ENCODE results near the gene BRF1.

The BRF1 gene

GRCh38 chr14:105315941-105316576 lies 15.3 kb upstream of the BRF1 start:
- Histone ChIP-seq H3K27me3 (ENCODE audit: control insufficient read depth in 1 of 2, insufficient read depth in 2 of 2, low read length in 2 of 2) (no peaks in the 10 kb centered on the region), H3K36me3 (ENCODE audit: control insufficient read depth in 1 of 2, insufficient read depth in 2 of 2, low read length in 2 of 2) (no peaks in the 10 kb centered on the region), H3K4me1 (ENCODE audit: control insufficient read depth in 1 of 2, insufficient read depth in 2 of 2, low read length in 2 of 2) (peaks cover 30 to 31% of the 10 kb centered on the region in 2 donors), H3K9ac (ENCODE audit: low read depth in 1 of 2, low read length in 2 of 2) (peak overlapping the region; percentile 45 to 66), H3K4me3 (ENCODE audit: low read depth in 1 of 2, low read length in 2 of 2) (peak overlapping the region; percentile 77 to 79), H3K27ac (ENCODE audit: low read depth, low read length) (no peak overlapping the region), H3K9me3 (ENCODE audit: control insufficient read depth in 1 of 2, low read length in 2 of 2) (no peaks in the 10 kb centered on the region)

DNA sequence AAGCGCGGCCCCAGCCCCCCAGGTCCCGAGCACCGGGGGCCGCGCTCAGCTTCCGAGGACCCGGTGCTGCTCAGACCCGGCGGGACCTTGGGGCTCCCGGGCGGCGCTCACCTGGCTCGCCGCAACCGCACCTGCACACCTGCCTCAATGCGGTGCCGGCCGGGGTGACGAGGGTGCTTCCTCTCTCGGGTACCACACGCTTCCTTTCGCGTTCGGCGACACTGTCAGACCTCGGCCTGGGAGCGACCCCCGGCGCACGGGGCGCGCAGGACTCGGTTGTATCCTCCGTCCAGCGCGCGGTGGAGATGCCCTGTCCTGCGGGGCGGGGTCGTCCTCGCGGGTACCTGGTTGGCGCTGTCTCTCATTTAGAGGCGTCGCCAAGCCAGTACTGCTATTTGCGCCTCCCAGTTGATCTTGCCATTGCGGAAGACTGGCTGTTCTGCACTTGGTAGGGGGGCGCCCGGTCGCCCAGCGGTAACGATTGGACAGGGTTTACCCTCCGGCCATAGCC lies 14.5 kb upstream of the BRF1 start:
- no peaks in the 10 kb centered on the region for H3K27me3 ChIP-seq (ENCODE audit: control insufficient read depth in 1 of 2, insufficient read depth in 2 of 2, low read length in 2 of 2)
- H3K4me1 ChIP-seq (ENCODE audit: control insufficient read depth in 1 of 2, insufficient read depth in 2 of 2, low read length in 2 of 2) = peaks cover 30 to 31% of the 10 kb centered on the region in 2 donors
- no peaks in the 10 kb centered on the region for H3K36me3 ChIP-seq (ENCODE audit: control insufficient read depth in 1 of 2, insufficient read depth in 2 of 2, low read length in 2 of 2)
- no peaks in the 10 kb centered on the region for H3K9me3 ChIP-seq (ENCODE audit: control insufficient read depth in 1 of 2, low read length in 2 of 2)
- H3K4me3 ChIP-seq (ENCODE audit: low read depth in 1 of 2, low read length in 2 of 2) = peak overlapping the region; percentile 77 to 79
- no peak overlapping the region for H3K27ac ChIP-seq (ENCODE audit: low read depth, low read length)
- H3K9ac ChIP-seq (ENCODE audit: low read depth in 1 of 2, low read length in 2 of 2) = peak overlapping the region; percentile 45 to 66

DNA sequence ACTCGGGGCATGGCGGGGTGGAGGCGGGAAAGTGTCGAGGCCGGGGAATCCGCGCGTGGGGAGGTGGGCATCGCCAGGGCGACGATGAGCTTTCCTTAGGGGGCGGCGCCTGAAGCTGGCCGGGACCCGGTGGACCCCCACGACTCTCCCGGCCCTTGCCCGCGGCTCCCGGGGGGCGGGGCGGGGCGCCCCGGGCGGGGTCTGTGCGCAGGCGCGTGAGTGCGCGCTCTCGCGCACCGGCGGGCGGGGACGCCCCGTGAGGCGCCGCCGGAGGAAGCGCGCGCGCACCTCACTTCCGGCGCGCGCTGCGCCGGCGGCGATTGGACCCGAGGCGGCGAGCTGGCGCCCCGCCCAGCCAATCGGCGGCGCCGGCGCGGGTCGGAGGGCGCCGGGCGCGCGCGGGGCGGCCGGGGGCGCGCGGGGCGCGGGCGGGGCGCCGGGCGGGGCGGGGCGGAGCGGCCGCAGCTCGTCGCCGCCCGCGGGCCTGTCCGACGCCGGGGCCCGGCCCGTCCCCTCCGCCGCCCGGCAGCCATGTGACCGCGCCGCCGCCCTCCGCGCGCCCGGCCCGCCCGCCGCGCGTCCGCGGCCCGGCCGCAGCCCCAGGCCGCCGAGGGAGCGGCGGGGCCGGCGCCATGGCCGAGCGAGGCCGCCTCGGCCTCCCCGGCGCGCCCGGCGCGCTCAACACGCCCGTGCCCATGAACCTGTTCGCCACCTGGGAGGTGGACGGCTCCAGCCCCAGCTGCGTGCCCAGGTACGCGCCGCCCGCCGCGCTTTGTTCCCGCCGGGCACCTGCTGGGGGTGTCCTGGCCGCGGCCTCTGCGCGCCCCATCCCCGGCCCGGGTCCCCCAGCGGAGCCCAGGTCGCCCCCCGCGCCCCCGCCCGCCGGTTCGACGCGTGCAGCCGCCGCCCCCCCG lies 13.7 kb upstream of the BRF1 start, which contains the start of gene PACS2:
TSS of gene PACS2 (plus strand) at position 462 of the 914 bp plus-strand sequence. CDS start at position 633, 171 bp downstream.
- H3K27me3 ChIP-seq (ENCODE audit: control insufficient read depth in 1 of 2, insufficient read depth in 2 of 2, low read length in 2 of 2) = no peaks in the 10 kb centered on the region
- H3K9me3 ChIP-seq (ENCODE audit: control insufficient read depth in 1 of 2, low read length in 2 of 2) = no peaks in the 10 kb centered on the region
- peak within 1 kb of the TSS; percentile 77 to 79 for H3K4me3 ChIP-seq (ENCODE audit: low read depth in 1 of 2, low read length in 2 of 2)
- no peaks in the 10 kb centered on the region for H3K36me3 ChIP-seq (ENCODE audit: control insufficient read depth in 1 of 2, insufficient read depth in 2 of 2, low read length in 2 of 2)
- peaks cover 30 to 31% of the 10 kb centered on the region in 2 donors for H3K4me1 ChIP-seq (ENCODE audit: control insufficient read depth in 1 of 2, insufficient read depth in 2 of 2, low read length in 2 of 2)
- H3K9ac ChIP-seq (ENCODE audit: low read depth in 1 of 2, low read length in 2 of 2) = peak within 1 kb of the TSS; percentile 70 to 76
- peak within 1 kb of the TSS; percentile 70 for H3K27ac ChIP-seq (ENCODE audit: low read depth, low read length)

DNA sequence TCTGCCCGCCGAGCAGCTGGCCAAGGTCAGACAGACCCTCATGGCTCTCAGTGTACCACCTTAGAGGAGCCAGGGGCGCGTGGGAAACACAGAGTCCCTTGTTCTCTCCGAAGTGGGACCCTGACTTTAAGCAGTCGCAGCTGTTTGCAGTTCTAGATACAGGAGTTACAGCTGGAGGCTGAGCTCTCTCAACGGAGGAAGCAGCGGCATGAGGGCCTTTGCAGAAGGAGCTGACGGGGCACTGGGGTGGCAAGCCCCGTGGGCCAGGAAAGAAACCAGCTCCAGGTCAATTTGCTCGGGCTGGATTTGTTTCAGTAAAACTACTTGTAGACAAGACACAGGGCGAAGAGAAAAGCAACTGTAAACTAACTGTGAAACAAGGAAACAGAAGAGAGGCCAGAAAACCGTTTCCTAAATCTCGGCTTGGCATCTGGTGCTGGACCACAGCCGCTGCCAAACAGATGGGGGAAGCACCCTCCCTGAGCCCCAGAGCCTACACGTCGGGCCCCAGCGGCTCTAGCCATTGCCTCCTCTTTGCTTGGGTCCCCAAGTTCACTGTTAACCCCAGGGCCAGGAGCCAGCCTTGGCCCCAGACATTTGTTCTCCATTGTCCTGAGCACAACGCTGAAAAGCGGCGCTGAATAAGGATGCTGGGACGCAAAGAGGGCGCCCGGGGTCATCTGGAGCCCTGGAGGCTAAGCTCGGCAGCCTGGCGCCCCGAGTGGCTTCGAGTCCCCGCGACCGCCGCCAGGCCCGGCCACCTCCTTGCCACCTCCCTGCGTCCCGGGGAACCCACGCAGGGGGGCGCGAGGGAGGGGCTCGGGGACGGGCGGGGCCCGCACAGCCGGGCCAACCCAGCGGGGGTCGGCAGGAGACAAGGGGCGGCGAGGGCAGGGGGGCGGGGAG lies 12.8 kb upstream of the BRF1 start:
- peaks cover 30 to 31% of the 10 kb centered on the region in 2 donors for H3K4me1 ChIP-seq (ENCODE audit: control insufficient read depth in 1 of 2, insufficient read depth in 2 of 2, low read length in 2 of 2)
- no peaks in the 10 kb centered on the region for H3K9me3 ChIP-seq (ENCODE audit: control insufficient read depth in 1 of 2, low read length in 2 of 2)
- H3K36me3 ChIP-seq (ENCODE audit: control insufficient read depth in 1 of 2, insufficient read depth in 2 of 2, low read length in 2 of 2) = no peaks in the 10 kb centered on the region
- peak overlapping the region; percentile 38 to 63 for H3K4me3 ChIP-seq (ENCODE audit: low read depth in 1 of 2, low read length in 2 of 2)
- peak overlapping the region; percentile 70 to 76 for H3K9ac ChIP-seq (ENCODE audit: low read depth in 1 of 2, low read length in 2 of 2)
- H3K27me3 ChIP-seq (ENCODE audit: control insufficient read depth in 1 of 2, insufficient read depth in 2 of 2, low read length in 2 of 2) = no peaks in the 10 kb centered on the region
- peak overlapping the region; percentile 70 for H3K27ac ChIP-seq (ENCODE audit: low read depth, low read length)

DNA sequence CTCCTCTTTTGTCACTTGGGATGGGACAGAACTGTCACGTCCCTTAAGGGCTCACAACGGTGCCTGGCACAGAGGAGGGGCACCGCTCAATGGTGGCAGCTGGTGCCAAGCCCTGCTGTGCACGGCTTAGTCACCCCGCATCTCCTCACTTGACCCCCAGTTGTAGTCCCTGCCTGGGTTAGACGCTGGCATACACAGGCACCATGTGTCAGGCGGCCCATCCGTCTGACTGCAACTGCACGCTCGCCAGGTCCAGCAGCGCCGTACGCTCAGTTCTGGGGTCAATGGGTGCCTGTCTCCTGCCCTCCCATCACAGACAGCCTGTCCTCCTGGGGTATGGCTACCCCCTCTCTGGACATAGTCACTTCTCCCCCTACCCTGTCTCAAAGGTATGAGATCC lies 12.2 kb upstream of the BRF1 start:
- Histone ChIP-seq H3K27ac (ENCODE audit: low read depth, low read length) (no peak overlapping the region), H3K36me3 (ENCODE audit: control insufficient read depth in 1 of 2, insufficient read depth in 2 of 2, low read length in 2 of 2) (no peaks in the 10 kb centered on the region), H3K9ac (ENCODE audit: low read depth in 1 of 2, low read length in 2 of 2) (no peak overlapping the region), H3K27me3 (ENCODE audit: control insufficient read depth in 1 of 2, insufficient read depth in 2 of 2, low read length in 2 of 2) (no peaks in the 10 kb centered on the region), H3K9me3 (ENCODE audit: control insufficient read depth in 1 of 2, low read length in 2 of 2) (no peaks in the 10 kb centered on the region), H3K4me1 (ENCODE audit: control insufficient read depth in 1 of 2, insufficient read depth in 2 of 2, low read length in 2 of 2) (peaks cover 30 to 31% of the 10 kb centered on the region in 2 donors), H3K4me3 (ENCODE audit: low read depth in 1 of 2, low read length in 2 of 2) (no peak overlapping the region)

DNA sequence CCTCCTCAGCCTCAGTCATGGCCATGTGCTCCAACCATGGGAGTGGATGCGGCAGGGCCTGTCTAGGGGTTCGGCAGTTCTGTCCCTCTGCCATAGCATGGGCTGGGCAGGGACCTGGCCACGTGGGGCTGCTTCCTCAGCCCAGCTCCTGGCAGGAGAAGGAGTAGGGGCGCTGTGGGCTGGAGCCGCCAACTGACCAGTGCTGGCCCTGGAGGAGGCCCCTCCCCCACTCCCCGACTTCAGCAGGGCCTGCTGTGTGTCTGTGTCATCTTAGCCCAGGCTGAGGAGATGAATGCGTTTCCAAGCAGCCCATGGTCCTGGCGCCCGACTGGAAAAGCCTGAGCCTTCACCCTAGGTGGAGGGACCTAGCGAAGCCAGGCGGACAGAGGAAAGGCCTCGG lies 11.0 kb upstream of the BRF1 start:
- H3K27me3 ChIP-seq (ENCODE audit: control insufficient read depth in 1 of 2, insufficient read depth in 2 of 2, low read length in 2 of 2) = no peaks in the 10 kb centered on the region
- no peak overlapping the region for H3K4me3 ChIP-seq (ENCODE audit: low read depth in 1 of 2, low read length in 2 of 2)
- H3K4me1 ChIP-seq (ENCODE audit: control insufficient read depth in 1 of 2, insufficient read depth in 2 of 2, low read length in 2 of 2) = peaks cover 20 to 21% of the 10 kb centered on the region in 2 donors
- H3K9me3 ChIP-seq (ENCODE audit: control insufficient read depth in 1 of 2, low read length in 2 of 2) = no peaks in the 10 kb centered on the region
- no peak overlapping the region for H3K27ac ChIP-seq (ENCODE audit: low read depth, low read length)
- H3K36me3 ChIP-seq (ENCODE audit: control insufficient read depth in 1 of 2, insufficient read depth in 2 of 2, low read length in 2 of 2) = no peaks in the 10 kb centered on the region
- H3K9ac ChIP-seq (ENCODE audit: low read depth in 1 of 2, low read length in 2 of 2) = no peak overlapping the region

DNA sequence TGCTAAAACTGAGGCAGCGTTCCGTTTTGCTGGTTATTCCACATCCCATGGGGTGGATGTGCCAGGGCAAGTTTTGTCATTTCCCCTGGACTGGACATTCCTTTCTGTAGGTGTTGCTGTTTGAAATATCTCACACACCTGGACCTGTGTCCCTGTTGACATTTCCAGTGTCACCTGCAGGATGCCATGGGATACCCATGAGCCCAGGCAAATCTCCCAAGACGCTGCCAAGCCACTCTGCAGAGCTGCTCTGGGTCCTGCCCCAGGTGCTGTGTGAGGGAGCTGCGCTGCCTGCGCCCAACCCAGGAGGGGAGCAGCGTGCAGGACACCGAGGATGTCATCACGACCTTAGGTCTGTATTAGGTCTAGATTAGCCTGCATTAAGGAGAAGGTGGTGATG lies 8.6 kb upstream of the BRF1 start:
- Histone ChIP-seq H3K36me3 (ENCODE audit: control insufficient read depth in 1 of 2, insufficient read depth in 2 of 2, low read length in 2 of 2) (no peaks in the 10 kb centered on the region), H3K9ac (ENCODE audit: low read depth in 1 of 2, low read length in 2 of 2) (no peak overlapping the region), H3K9me3 (ENCODE audit: control insufficient read depth in 1 of 2, low read length in 2 of 2) (no peaks in the 10 kb centered on the region), H3K27me3 (ENCODE audit: control insufficient read depth in 1 of 2, insufficient read depth in 2 of 2, low read length in 2 of 2) (no peaks in the 10 kb centered on the region), H3K4me3 (ENCODE audit: low read depth in 1 of 2, low read length in 2 of 2) (no peak overlapping the region), H3K27ac (ENCODE audit: low read depth, low read length) (no peak overlapping the region), H3K4me1 (ENCODE audit: control insufficient read depth in 1 of 2, insufficient read depth in 2 of 2, low read length in 2 of 2) (peaks cover 6 to 7% of the 10 kb centered on the region in 2 donors)

DNA sequence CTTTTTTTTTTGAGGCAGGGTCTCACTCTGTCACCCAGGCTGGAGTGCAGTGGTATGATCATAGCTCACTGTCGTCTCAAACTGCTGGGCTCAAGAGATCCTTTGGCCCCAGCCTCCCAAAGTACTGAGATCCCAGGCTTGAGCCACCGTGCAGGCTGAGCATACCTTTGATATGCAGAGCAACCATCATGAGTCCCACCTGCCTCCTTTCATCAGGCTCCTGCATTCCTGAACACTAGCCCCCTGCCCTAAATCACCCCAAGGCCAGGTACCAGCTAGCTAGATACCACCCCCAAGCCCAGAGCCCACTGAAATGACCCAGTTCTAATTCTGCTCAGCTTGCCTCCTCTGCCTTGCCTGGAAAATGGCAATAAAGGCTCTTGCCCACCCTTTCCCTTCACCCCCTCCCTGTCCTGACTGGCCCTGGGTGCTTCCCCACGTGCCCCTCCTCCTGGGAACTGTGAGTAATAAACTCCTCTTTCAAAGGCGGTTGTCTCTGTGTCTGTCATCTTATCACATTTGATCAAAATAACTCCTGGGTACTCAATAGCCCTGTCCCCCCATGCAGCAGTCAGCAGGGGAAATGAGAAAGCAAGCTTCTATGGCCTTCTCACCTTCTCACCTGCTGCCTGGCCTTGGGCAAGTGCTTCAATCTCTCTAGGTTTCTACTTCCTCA lies 6.4 kb upstream of the BRF1 start:
- H3K27me3 ChIP-seq (ENCODE audit: control insufficient read depth in 1 of 2, insufficient read depth in 2 of 2, low read length in 2 of 2) = no peaks in the 10 kb centered on the region
- H3K9me3 ChIP-seq (ENCODE audit: control insufficient read depth in 1 of 2, low read length in 2 of 2) = no peaks in the 10 kb centered on the region
- H3K9ac ChIP-seq (ENCODE audit: low read depth in 1 of 2, low read length in 2 of 2) = no peak overlapping the region
- H3K27ac ChIP-seq (ENCODE audit: low read depth, low read length) = no peak overlapping the region
- H3K36me3 ChIP-seq (ENCODE audit: control insufficient read depth in 1 of 2, insufficient read depth in 2 of 2, low read length in 2 of 2) = no peaks in the 10 kb centered on the region
- H3K4me1 ChIP-seq (ENCODE audit: control insufficient read depth in 1 of 2, insufficient read depth in 2 of 2, low read length in 2 of 2) = no peaks in the 10 kb centered on the region
- H3K4me3 ChIP-seq (ENCODE audit: low read depth in 1 of 2, low read length in 2 of 2) = no peak overlapping the region

DNA sequence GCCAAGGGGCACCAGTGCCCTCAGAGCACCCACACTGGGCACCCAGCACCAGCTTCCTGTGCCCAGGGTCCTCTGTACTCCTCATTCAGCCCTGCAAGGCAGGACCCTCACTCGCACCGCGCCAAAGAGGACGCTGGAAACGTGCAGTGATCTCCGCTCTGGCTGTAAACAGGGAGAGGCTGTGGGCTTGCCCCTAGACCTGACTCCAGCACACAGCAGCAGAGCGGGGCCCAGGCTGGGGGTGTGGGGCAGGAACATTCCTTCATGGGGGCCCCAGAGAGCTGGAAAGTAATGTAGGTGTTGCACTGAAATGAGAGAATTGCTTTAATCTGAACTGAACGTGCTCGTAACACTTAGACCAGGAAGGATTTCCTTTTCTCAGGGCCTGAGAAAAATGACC lies 5.0 kb upstream of the BRF1 start:
- H3K36me3 ChIP-seq (ENCODE audit: control insufficient read depth in 1 of 2, insufficient read depth in 2 of 2, low read length in 2 of 2) = no peaks in the 10 kb centered on the region
- H3K9ac ChIP-seq (ENCODE audit: low read depth in 1 of 2, low read length in 2 of 2) = no peak overlapping the region
- no peaks in the 10 kb centered on the region for H3K27me3 ChIP-seq (ENCODE audit: control insufficient read depth in 1 of 2, insufficient read depth in 2 of 2, low read length in 2 of 2)
- no peaks in the 10 kb centered on the region for H3K4me1 ChIP-seq (ENCODE audit: control insufficient read depth in 1 of 2, insufficient read depth in 2 of 2, low read length in 2 of 2)
- no peak overlapping the region for H3K27ac ChIP-seq (ENCODE audit: low read depth, low read length)
- H3K9me3 ChIP-seq (ENCODE audit: control insufficient read depth in 1 of 2, low read length in 2 of 2) = no peaks in the 10 kb centered on the region
- H3K4me3 ChIP-seq (ENCODE audit: low read depth in 1 of 2, low read length in 2 of 2) = no peak overlapping the region

Data from duodenal mucosa (tissue), 2 donors.